Type B pancreatic cell (in vitro differentiated cells): ENCODE measurements around the gene MBD5. TPM values are rescaled to one million over a fixed set of nuclear protein-coding genes. Genes with fewer than 3 reads are reported as not detected.

Experiments
- DNase-seq: peaks from one replicate; pipeline ENCODE4 v3.0.0; 2021; ENCODE audit warnings: mixed read lengths; ENCODE audit not compliant: unreplicated experiment; ENCODE audit errors: extremely low spot score
- H3K27ac Mint-ChIP-seq: 2 replicates; pipeline ENCODE4 v1.8.0; 2021; ENCODE audit warnings: mild to moderate bottlenecking, mixed read lengths
- H3K27me3 Mint-ChIP-seq: 2 replicates; pipeline ENCODE4 v1.8.0; 2021; ENCODE audit warnings: mixed read lengths
- H3K36me3 Mint-ChIP-seq: 2 replicates; pipeline ENCODE4 v1.8.0; 2021; ENCODE audit warnings: mixed read lengths
- H3K4me1 Mint-ChIP-seq: one replicate; pipeline ENCODE4 v1.8.0; 2021; ENCODE audit warnings: mixed read lengths; ENCODE audit not compliant: unreplicated experiment
- H3K4me3 Mint-ChIP-seq: 2 replicates; pipeline ENCODE4 v1.8.0; 2021; ENCODE audit warnings: mild to moderate bottlenecking, mixed read lengths
- H3K9me3 Mint-ChIP-seq: 2 replicates; pipeline ENCODE4 v1.8.0; 2021; ENCODE audit warnings: mixed read lengths
- CTCF ChIP-seq: fragments of 200-600 bp; sonication (generic); conservative IDR thresholded peaks from 2 replicates; pipeline ENCODE4 v1.5.0; 2021; ENCODE audit warnings: antibody characterized with exemption, mild to moderate bottlenecking
- total RNA-seq: library from RNA; stranded (reverse); gene quantifications from 2 replicates; pipeline ENCODE4 v1.2.1, GENCODE V29; 2021; ENCODE audit warnings: low replicate concordance

Gene MBD5
- total RNA-seq, 1 donor from 2014 or later, result 54.7 TPM

GRCh38 chr2:148515120-148515519, 494.2 kb downstream of the MBD5 start:
- Mint-ChIP-seq H3K4me1 (no peaks in the 10 kb centered on the region), H3K36me3 (peaks cover 17% of the 10 kb centered on the region), H3K4me3 (no peak overlapping the region), H3K27me3 (no peaks in the 10 kb centered on the region), H3K9me3 (no peaks in the 10 kb centered on the region), H3K27ac (no peak overlapping the region)
- no peak for TF ChIP-seq CTCF
- no peak for DNase-seq

GRCh38 chr2:148515976-148516375, 495.1 kb downstream of the MBD5 start:
- Mint-ChIP-seq H3K36me3 (peaks cover 17% of the 10 kb centered on the region), H3K27me3 (no peaks in the 10 kb centered on the region), H3K9me3 (no peaks in the 10 kb centered on the region), H3K4me3 (no peak overlapping the region), H3K4me1 (no peaks in the 10 kb centered on the region), H3K27ac (no peak overlapping the region)
- DNase-seq, result no peak
- TF ChIP-seq CTCF, result no peak

- H3K4me3 Mint-ChIP-seq, result no peak overlapping the region
- H3K27ac Mint-ChIP-seq, result no peak overlapping the region
Measured at GRCh38 chr2:148517296-148517695, 496.4 kb downstream of the MBD5 start.

GRCh38 chr2:148517822-148518221, 496.9 kb downstream of the MBD5 start:
- Mint-ChIP-seq H3K27ac (no peak overlapping the region), H3K27me3 (no peaks in the 10 kb centered on the region), H3K4me3 (no peak overlapping the region), H3K9me3 (no peaks in the 10 kb centered on the region), H3K4me1 (no peaks in the 10 kb centered on the region), H3K36me3 (peaks cover 17% of the 10 kb centered on the region)
- TF ChIP-seq CTCF, result no peak
- DNase-seq, result no peak

More at GRCh38 chr2:148517296-148517695, 496.4 kb downstream of the MBD5 start:
- TF ChIP-seq CTCF, result no peak
- Mint-ChIP-seq H3K36me3 (peaks cover 17% of the 10 kb centered on the region), H3K4me1 (no peaks in the 10 kb centered on the region), H3K9me3 (no peaks in the 10 kb centered on the region), H3K27me3 (no peaks in the 10 kb centered on the region)
- no peak for DNase-seq

GRCh38 chr2:148519013-148519412, 498.1 kb downstream of the MBD5 start:
- DNase-seq, result no peak
- Mint-ChIP-seq H3K4me1 (no peaks in the 10 kb centered on the region), H3K36me3 (peaks cover 17% of the 10 kb centered on the region), H3K4me3 (no peak overlapping the region), H3K27ac (no peak overlapping the region), H3K27me3 (no peaks in the 10 kb centered on the region), H3K9me3 (no peaks in the 10 kb centered on the region)
- no peak for TF ChIP-seq CTCF

- TF ChIP-seq CTCF, result no peak
- peaks cover 13% of the 10 kb centered on the region for H3K36me3 Mint-ChIP-seq
- H3K27ac Mint-ChIP-seq, result no peak overlapping the region
- no peak for DNase-seq
- H3K4me1 Mint-ChIP-seq, result no peaks in the 10 kb centered on the region
- H3K27me3 Mint-ChIP-seq, result no peaks in the 10 kb centered on the region
- H3K9me3 Mint-ChIP-seq, result no peaks in the 10 kb centered on the region
- no peak overlapping the region for H3K4me3 Mint-ChIP-seq
Measured at GRCh38 chr2:148521181-148521580, 500.3 kb downstream of the MBD5 start.
